Endothelial cell of umbilical vein (primary cell): ENCODE results near the gene ZFAND6. TPM values are rescaled to one million over a fixed set of nuclear protein-coding genes. Genes with fewer than 3 reads are reported as not detected.
"Not testable (repeated sequence)": the region's sequence is repeated elsewhere in the genome, so short reads cannot be mapped to it uniquely, and the experiment has no call there.

Experiments
- BruUV-seq: library from RNA; stranded (reverse); fragments of 400-500 nt; replicated peaks from 2 replicates; lab custom pipeline; 2021; lab: Mats Ljungman, UMichigan
- CTCF ChIA-PET: fragments of 300-600, 350-600 bp; sonication (Branson Sonifier 250); formaldehyde crosslinking; loops from one replicate; lab custom pipeline; 2021; ENCODE audit warnings: antibody characterized with exemption, inconsistent platforms; lab: Charles Lee
- POLR2A ChIA-PET: fragments of 300-600, 350-600 bp; sonication (Branson Sonifier 250); formaldehyde crosslinking; loops from one replicate; lab custom pipeline; 2021; ENCODE audit warnings: antibody characterized with exemption, inconsistent platforms; lab: Charles Lee
- DNase-seq: peaks from one replicate; pipeline ENCODE4 v3.0.0-alpha.2; 2011; ENCODE audit warnings: low read depth, low spot score
- FAIRE-seq: peaks from 2 replicates; lab custom pipeline; 2011; peaks lifted over from hg19 to GRCh38; lab: Jason Lieb, UNC
- H2AFZ ChIP-seq: 2 replicates; pipeline ENCODE4 v1.6.0; 2012; ENCODE audit warnings: low read depth, low read length, control low read depth, inconsistent platforms
- H3K27ac ChIP-seq: 2 replicates; pipeline ENCODE4 v1.5.1; 2011; ENCODE audit warnings: low read depth, mild to moderate bottlenecking, control low read depth, low read length, moderate library complexity; ENCODE audit not compliant: insufficient read depth
- H3K27me3 ChIP-seq, 2 experiments: 2 replicates each; pipeline versions ENCODE4 v1.6.0 to v1.6.1; 2011; ENCODE audit warnings: low read length in 2 of 2, mixed read lengths in 1 of 2; ENCODE audit not compliant: control insufficient read depth in 2 of 2, insufficient read depth in 2 of 2
- H3K36me3 ChIP-seq, 2 experiments: 2 replicates in 1 of 2; 3 replicates in 1 of 2; pipeline ENCODE4 v1.5.1; 2011; ENCODE audit warnings: low read length in 2 of 2, mild to moderate bottlenecking in 1 of 2, moderate library complexity in 1 of 2; ENCODE audit not compliant: control insufficient read depth in 2 of 2, insufficient read depth in 2 of 2; ENCODE audit errors: extremely low read depth in 1 of 2
- H3K4me1 ChIP-seq: 3 replicates; pipeline ENCODE4 v1.5.1; 2011; ENCODE audit warnings: mild to moderate bottlenecking, low read length; ENCODE audit not compliant: control insufficient read depth, insufficient read depth; ENCODE audit errors: extremely low read depth
- H3K4me2 ChIP-seq: 2 replicates; pipeline ENCODE4 v1.6.1; 2011; ENCODE audit warnings: low read length, control low read depth, mixed read lengths; ENCODE audit not compliant: insufficient read depth
- H3K4me3 ChIP-seq, 3 experiments: fragments of 200-600 bp in 1 of 3; sonication (generic), shearing (Covaris generic) in 1 of 3; replicated peaks in 1 of 3; 2 replicates each; pipeline ENCODE4 v1.5.1; 2011 to 2016; ENCODE audit warnings: control low read depth in 3 of 3, low read length in 3 of 3, mild to moderate bottlenecking in 2 of 3, inconsistent platforms in 1 of 3, low read depth in 1 of 3, moderate library complexity in 1 of 3; ENCODE audit not compliant: insufficient read depth in 1 of 3
- H3K79me2 ChIP-seq: 2 replicates; pipeline ENCODE4 v1.6.0; 2012; ENCODE audit warnings: low read length, inconsistent platforms; ENCODE audit not compliant: control insufficient read depth, insufficient read depth
- H3K9ac ChIP-seq: replicated peaks from 2 replicates; pipeline ENCODE3; 2011; ENCODE audit warnings: low read length, control low read depth; ENCODE audit not compliant: insufficient read depth; ENCODE audit errors: extremely low read depth
- H3K9me1 ChIP-seq: replicated peaks from 3 replicates; pipeline ENCODE4 v1.6.0; 2011; ENCODE audit warnings: mild to moderate bottlenecking, low read length; ENCODE audit not compliant: control insufficient read depth, insufficient read depth; ENCODE audit errors: extremely low read depth
- H3K9me3 ChIP-seq: replicated peaks from 2 replicates; pipeline ENCODE4 v1.5.1; 2012; ENCODE audit warnings: low read length, inconsistent platforms; ENCODE audit not compliant: control insufficient read depth, insufficient read depth
- H4K20me1 ChIP-seq: replicated peaks from 2 replicates; pipeline ENCODE3; 2011; ENCODE audit warnings: mild to moderate bottlenecking, low read length; ENCODE audit not compliant: control insufficient read depth, insufficient read depth; ENCODE audit errors: extremely low read depth
- CTCF ChIP-seq, 2 donors: IDR thresholded peaks; 1 replicate in 1 of 2; 2 replicates in 1 of 2; pipeline ENCODE4 v1.5.1; 2011; ENCODE audit warnings: low read length in 2 of 2, mild to moderate bottlenecking in 2 of 2, moderate library complexity in 2 of 2, control low read depth in 1 of 2, inconsistent platforms in 1 of 2, low read depth in 1 of 2; ENCODE audit not compliant: insufficient read depth in 1 of 2; ENCODE audit errors: extremely low read depth in 1 of 2
- EZH2 ChIP-seq: IDR thresholded peaks from 2 replicates; pipeline ENCODE4 v1.6.1; 2012; ENCODE audit warnings: borderline replicate concordance, low read depth, mild to moderate bottlenecking, moderate library complexity, low read length, inconsistent platforms; ENCODE audit not compliant: severe bottlenecking
- FOS ChIP-seq: IDR thresholded peaks from 2 replicates; pipeline ENCODE4 v1.6.1; 2011; ENCODE audit warnings: mild to moderate bottlenecking, low read length, moderate library complexity, borderline replicate concordance; ENCODE audit not compliant: insufficient read depth
- GATA2 ChIP-seq: IDR thresholded peaks from 2 replicates; pipeline ENCODE4 v1.7.0; 2011; ENCODE audit warnings: low read depth, mild to moderate bottlenecking, moderate library complexity, mixed read lengths, low read length; ENCODE audit not compliant: insufficient read length, insufficient read depth
- JUN ChIP-seq: IDR thresholded peaks from 2 replicates; pipeline ENCODE4 v1.6.1; 2011; ENCODE audit warnings: borderline replicate concordance, low read depth; ENCODE audit not compliant: insufficient read length, insufficient read depth
- MAX ChIP-seq: IDR thresholded peaks from 2 replicates; pipeline ENCODE4 v1.6.1; 2011; ENCODE audit not compliant: insufficient read depth, insufficient read length
- MYC ChIP-seq: IDR thresholded peaks from one replicate; pipeline ENCODE4 v1.6.1; 2011; ENCODE audit warnings: mild to moderate bottlenecking, low read depth, low read length
- POLR2A ChIP-seq: IDR thresholded peaks from 2 replicates; pipeline ENCODE4 v1.6.1; 2012; ENCODE audit warnings: low read depth, mild to moderate bottlenecking, control low read depth, low read length
- POLR2AphosphoS5 ChIP-seq: IDR thresholded peaks from 2 replicates; pipeline ENCODE4 v1.6.1; 2012; ENCODE audit warnings: low read depth, mild to moderate bottlenecking, control low read depth, low read length, moderate library complexity; ENCODE audit not compliant: insufficient read depth
- dilution Hi-C: fragments of 300-500 bp; cut with MboI; formaldehyde crosslinking; loops from one replicate; pipeline ENCODE4 v1.15.0; 2019; ENCODE audit warnings: low sequenced_read_pairs; ENCODE audit not compliant: extremely low pct_ligation_motif_present
- intact Hi-C: fragments of 100-400 bp; cut with micrococcal nuclease; formaldehyde crosslinking; loops from one replicate; pipeline ENCODE4 v1.10.0; 2022
- polyA plus RNA-seq, 4 experiments: library from polyadenylated mRNA; depleted of rRNA in 3 of 4; stranded (reverse) in 3 of 4; unstranded in 1 of 4; fragments of >200 nt; gene quantifications; 2 replicates each; pipeline versions ENCODE4 v1.2.1 to v1.2.3, GENCODE V29; 2011 to 2012; ENCODE audit warnings: missing spikeins in 1 of 4
- total RNA-seq: library from RNA; stranded (reverse); gene quantifications from 2 replicates; pipeline ENCODE4 v1.2.3, GENCODE V29; 2021

ZFAND6 gene
- total and polyA plus RNA-seq, 2 donors (not counting 3 experiments of a cell fraction or from before 2014, with no cell fraction given): 50.3 to 97.9 TPM

GRCh38 chr15:80042568-80042967, 16.9 kb upstream of the ZFAND6 start:
- Histone ChIP-seq H3K27ac (no peak overlapping the region), H3K9me3 (no peaks in the 10 kb centered on the region), H3K9me1 (no peaks in the 10 kb centered on the region), H3K4me2 (no peak overlapping the region), H3K4me3 (no peak overlapping the region), H3K27me3 (no peaks in the 10 kb centered on the region), H3K9ac (no peak overlapping the region), H3K79me2 (no peaks in the 10 kb centered on the region), H3K4me1 (no peaks in the 10 kb centered on the region), H4K20me1 (no peaks in the 10 kb centered on the region), H2AFZ (no peak overlapping the region), H3K36me3 (no peaks in the 10 kb centered on the region)
- DNase-seq (no peak), FAIRE-seq (no peak)
- ChIA-PET POLR2A (no interaction called here), CTCF (no interaction called here)
- TF ChIP-seq POLR2AphosphoS5 (no peak), JUN (no peak), FOS (no peak), EZH2 (no peak), MYC (no peak), MAX (no peak), CTCF (IDR thresholded peaks at IDR 0.05; ENCODE audit: extremely low read depth in 1 of 2, insufficient read depth in 1 of 2, low read depth in 1 of 2, low read length in 2 of 2) (no peak), POLR2A (no peak), GATA2 (no peak)
- dilution Hi-C loops: no loop called here
- BruUV-seq: no TSS peak
- intact Hi-C loops: no loop called here

GRCh38 chr15:80045219-80045618, 14.3 kb upstream of the ZFAND6 start:
- DNase-seq, H3K27ac ChIP-seq, H3K4me1 ChIP-seq, BruUV-seq, H3K9ac ChIP-seq, CTCF ChIA-PET, H4K20me1 ChIP-seq, H3K4me3 ChIP-seq, POLR2A ChIA-PET, H3K36me3 ChIP-seq, H3K9me1 ChIP-seq, H3K4me2 ChIP-seq, H3K27me3 ChIP-seq, H3K9me3 ChIP-seq, intact Hi-C loops, H3K79me2 ChIP-seq, dilution Hi-C loops, H2AFZ ChIP-seq, FAIRE-seq: not testable (repeated sequence)
